GM19240 (cell line): Measurements from ENCODE around the gene PRRT2.
"Not testable (repeated sequence)": the region's sequence is repeated elsewhere in the genome, so short reads cannot be mapped to it uniquely, and the experiment has no call there.

ENCODE experiments used
- DNase-seq: peaks from one replicate; pipeline ENCODE4 v3.0.0; 2011; ENCODE audit warnings: low spot score; ENCODE audit not compliant: insufficient read length

Gene PRRT2

GRCh38 chr16:29811896-29812665 lies at the start of gene PRRT2:
TSS of gene PRRT2 (plus strand) at chr16:29812193. CDS start at chr16:29813055, 862 bp downstream.
- DNase-seq: no peak

DNA sequence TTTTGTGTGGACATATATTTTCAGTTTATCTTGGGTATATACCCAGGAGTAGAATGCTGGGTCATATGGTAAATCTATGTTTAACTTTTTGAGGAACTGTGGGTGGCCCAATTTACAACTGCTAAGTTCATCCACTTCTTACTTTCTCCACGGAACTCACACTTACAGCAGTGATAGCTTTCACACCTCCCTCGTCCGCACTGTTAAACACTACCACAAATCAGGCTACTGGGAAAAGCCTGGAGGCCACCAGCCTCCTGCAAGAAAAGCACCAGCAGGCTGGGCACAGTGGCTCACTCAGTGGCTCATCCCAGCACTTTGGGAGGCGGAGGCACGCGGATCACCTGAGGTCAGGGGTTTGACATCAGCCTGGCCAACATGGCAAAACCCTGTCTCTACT lies 48.7 kb upstream of the PRRT2 start:
- no peak for DNase-seq

DNA sequence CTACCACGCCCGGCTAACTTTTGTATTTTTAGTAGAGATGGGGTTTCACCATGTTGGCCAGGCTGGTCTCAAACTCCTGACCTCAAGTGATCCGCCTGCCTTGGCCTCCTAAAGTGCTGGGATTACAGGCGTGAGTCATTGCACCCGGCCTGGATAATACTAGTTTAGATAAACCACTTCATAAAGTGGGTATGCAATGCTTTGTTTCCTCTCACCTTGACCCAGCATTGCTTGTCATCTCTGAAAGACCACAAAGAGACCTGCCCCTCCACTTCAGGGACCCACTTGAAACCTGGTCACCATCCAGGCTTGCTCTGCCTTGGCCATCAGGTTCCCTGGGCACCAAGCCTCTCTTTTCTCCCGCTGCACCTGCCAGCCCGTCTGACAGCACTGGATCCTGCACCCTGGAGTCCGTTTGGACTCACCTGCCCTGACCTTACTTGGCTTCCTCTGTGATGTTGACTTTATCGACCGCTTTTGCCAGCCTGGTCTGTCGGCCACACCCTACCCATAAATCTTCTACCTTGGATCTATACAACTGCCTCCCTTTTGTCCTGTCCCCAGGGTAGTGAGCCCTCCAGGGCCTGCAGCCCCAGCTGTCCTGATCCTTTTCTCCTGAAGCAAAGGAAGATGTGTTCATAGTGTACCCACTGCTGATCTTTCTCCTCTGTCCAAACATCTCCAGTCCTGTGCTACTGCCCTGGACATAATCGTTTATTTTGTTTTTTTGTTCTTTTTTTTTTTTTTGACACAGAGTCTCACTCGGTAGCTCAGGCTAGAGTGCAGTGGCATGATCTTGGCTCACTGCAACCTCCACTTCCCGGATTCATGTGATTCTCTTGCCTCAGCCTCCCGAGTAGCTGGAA lies 46.6 kb upstream of the PRRT2 start:
- no peak for DNase-seq

DNA sequence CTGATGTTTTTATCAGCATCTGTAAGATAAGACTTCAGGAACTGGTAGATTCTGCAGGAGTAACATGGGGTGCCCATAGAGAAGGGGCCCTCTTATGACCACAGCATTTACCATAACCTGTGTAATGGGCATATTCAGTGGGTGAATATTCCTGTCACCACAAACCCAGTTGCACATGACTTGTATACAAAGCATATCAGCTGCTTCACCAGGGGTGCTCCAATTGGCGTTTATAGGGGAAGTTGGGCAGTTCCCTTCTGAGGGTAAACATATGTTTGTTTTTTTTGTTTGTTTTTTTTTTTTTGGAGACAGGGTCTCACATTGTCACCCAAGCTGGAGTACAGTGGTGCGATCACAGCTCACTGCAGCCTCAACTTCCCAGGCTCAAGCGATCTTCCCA lies 45.4 kb upstream of the PRRT2 start:
- DNase-seq: no peak

DNA sequence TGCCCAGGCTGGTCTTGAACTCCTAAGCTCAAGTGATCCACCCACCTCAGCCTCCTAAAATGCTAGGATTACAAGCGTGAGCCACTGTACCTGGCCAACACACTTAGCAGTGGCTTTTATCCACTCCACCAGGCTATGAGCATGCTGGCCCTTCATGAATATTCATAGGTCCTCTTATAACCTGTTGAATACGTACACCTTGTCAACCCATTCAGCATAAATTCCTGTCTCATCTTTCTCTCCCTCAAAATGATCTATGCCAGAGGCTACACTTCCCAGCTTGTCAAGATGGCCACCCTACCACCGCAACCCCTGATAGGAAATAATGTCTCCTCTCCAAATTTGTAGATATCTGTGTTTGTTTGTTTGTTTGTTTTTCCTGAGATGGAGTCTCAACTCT lies 44.9 kb upstream of the PRRT2 start:
- no peak for DNase-seq

- no peak for DNase-seq
These were observed 42.5 kb upstream of the PRRT2 start for GRCh38 chr16:29769507-29769906.

DNA sequence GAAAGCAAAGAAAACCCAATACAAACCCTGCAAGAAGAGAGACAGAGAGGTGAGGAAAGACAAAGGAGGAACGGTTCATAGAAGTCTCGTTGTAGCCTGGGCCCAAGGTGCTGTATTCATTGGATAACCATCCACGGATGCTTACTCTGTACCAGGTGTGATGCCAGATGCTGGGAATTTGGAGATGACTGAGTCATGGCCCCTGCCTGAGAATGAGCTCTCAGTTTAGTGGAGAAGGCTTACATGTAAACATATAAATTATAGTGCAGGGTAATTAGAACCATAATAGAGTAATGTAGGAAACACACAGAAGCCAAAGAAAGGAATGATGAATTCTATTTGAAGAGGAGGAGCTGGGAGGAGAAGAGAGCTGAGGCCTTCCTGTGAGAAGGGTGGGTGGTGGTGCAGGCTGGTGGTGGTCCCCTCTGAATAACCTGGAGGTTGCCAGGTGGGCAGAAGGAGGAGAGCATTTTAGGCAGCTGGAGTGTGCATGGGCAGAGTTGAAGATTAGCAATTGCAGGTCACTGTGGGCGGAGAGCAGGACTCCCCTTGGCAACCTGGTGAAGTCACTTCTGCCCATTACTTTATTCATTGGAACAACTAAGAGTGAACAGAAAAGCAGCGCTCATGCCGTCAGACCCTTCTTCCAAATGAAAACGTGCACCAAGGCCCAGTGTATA lies 41.6 kb upstream of the PRRT2 start:
- no peak for DNase-seq

GRCh38 chr16:29772330-29772729 lies 39.7 kb upstream of the PRRT2 start:
- DNase-seq: not testable (repeated sequence)

DNA sequence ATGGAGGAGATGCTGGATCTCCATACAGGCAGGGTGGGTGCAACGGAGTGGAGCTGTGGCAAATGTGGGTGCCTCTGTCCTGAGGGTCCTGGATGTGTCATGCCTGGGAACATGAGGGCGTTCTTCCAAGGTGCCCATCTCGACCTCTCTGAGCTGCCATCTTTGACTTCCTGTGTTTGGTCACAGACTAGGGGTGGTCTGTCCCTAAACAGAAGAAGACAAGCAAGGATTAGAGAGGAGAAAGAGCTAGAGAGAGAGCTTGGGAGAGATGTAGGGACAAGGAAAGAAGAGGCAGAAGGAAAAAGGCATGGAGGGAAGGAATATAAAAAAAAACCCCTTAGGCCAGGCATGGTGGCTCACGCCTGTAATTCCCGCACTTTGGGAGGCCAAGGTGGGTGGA lies 37.3 kb upstream of the PRRT2 start:
- DNase-seq: no peak

DNA sequence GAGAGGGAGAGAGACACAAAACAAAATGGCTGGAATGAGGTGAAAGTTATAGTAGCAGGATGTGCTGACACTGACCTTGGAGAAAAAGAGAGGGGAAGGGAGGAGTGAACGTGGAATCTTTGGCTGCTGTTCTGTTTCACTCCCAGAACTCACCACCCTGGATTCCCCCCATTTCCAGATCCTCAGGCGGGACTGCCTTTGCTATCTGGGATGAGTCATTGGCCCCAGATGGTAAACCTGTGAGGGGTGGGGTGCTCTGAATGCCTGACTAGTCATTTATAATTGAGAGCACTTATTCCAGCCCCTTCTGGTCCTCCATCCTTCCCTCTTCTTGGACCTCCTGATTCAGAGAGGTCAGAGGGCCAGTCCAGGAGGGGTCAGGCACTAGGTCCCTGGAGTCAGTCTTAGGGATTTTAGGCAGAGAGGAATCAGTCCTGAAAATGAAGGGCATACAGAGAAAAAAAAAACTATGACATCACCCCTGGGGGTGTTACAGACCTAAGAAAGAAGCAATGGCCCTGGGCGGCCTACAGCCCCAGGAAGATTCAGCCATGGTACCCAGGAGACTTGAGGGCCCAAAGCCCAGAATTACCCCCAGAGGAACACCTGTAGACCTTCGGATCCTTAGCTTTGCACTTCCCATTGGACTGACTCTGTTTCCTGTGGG lies 36.1 kb upstream of the PRRT2 start:
- DNase-seq: no peak

DNA sequence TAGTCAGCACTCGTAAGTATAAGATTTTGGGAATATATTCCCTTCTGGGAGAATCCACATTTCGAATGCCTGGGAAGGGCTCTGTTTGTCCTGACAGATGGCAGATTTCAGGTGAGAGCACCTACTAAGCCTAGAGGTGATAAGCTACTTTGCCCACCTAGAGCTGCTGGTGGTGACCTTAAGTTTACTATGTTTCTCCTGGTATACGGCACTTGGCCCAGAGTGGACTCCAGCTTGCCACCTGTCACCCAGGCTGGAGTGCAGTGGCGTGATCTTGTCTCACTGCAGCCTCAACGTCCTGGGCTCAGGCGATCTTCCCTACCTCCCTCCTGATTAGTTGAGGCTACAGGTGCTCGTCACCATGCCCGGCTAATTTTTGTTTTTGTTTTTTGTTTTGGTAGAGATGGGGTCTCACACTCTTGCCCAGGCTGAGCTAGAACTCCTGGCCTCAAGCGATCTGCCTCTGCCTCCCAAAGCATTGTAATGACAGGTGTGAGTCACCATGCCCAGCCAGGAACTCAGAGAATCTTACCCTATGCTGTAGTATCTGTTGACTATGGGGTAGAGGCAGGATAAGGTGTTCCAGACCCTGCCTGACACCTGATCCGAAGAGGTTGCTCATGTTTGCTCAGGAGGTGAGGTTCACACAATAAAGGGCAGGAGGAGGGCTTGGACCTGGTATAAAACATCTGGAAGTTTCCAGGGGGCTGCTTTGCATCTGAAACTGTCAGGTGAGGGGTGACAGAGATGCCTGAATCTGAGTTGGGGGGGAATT lies 34.2 kb upstream of the PRRT2 start, which contains the start of gene ZG16:
ZG16 (plus strand) TSS at position 681 of the 775 bp plus-strand sequence. CDS start 1,011 bp downstream, outside the sequence.
- DNase-seq: no peak

DNA sequence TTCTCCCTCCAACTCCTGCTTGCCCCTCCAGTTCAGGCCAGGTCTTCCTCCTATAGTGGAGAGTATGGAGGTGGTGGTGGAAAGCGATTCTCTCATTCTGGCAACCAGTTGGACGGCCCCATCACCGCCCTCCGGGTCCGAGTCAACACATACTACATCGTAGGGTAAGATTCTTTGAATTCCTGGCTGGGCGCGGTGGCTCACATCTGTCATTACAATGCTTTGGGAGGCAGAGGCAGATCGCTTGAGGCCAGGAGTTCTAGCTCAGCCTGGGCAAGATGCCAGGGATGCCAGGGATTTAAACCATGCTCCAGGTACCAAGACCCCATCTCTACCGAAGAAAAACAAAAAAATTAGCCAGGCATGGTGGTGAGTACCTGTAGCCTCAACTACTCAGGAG lies 32.5 kb upstream of the PRRT2 start:
- DNase-seq: no peak

DNA sequence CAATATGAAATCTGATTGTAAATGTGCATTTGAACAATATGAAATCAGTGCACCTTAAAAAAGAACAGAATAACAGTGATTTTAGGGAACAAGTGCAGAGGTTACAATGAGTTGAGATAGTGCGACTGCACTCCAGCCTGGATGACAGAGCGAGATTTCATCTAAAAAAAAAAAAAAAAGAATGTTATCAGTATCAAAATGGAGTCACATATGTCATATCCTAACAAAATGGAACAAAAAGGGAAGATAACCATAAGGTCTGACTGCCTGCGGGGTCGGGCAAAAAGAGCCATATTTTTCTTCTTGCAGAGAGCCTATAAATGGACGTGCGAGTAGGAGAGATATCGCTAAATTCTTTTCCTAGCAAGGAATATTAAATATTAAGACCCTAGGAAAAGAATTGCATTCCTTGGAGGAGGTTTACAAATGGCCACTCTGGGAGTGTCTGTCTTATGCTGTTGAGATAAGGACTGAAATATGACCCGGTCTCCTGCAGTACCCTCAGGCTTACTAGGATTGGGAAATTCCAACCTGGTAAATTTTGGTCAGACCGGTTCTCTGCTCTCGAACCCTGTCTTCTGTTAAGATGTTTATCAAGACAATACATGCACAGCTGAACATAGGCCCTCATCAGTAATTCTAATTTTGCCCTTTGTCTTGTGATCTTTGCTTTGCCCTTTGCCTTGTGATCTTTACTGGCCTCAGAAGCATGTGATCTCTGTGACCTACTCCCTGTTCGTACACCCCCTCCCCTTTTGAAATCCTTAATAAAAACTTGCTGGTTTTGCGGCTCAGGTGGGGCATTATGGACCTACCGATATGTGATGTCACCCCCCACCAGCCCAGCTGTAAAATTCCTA lies 28.7 kb upstream of the PRRT2 start:
- DNase-seq: not testable (repeated sequence)

- DNase-seq: no peak
These were observed 27.8 kb upstream of the PRRT2 start for GRCh38 chr16:29784157-29784556.

- no peak for DNase-seq
These were observed 27.0 kb upstream of the PRRT2 start for GRCh38 chr16:29784901-29785500.

- DNase-seq: not testable (repeated sequence)
These were observed 24.8 kb upstream of the PRRT2 start for GRCh38 chr16:29787155-29787554.

- DNase-seq: no peak
These were observed 22.2 kb upstream of the PRRT2 start for GRCh38 chr16:29789775-29790182.

DNA sequence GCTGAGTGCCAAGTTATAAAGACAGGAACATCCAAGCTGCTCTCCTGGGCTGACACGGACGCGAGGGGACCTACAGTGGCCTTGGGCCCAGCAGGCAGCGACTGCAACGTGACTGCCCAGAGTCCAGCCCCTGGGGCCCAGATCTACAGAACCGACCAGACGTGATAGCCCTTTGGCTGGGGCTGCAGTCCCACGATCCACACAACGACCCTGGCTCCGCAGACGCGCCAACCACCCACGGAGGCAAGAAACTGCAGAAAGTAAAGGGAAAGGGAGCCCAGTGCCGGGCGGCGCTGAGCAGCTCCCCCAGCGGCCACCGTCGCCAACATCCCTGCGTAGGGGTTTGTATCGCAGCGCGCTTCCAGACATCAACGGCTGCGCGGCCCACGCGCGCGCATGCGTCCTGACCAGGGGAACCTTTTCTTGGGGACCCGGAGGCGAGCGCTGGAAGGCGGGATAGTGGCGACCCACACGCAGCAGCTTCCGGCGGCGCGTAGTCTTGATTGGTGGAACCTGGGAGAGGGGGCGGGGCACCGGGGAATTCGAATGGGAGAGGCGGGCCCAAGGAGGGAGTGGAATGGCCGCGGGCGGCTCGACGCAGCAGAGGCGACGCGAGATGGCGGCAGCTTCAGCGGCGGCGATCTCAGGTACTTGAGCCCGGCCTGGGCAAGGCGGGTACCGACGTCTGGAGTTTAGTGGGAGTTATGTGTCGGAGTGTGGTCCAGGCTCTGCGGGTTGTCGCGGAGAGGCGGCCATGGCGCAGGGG lies 21.6 kb upstream of the PRRT2 start, which contains the start of gene KIF22:
KIF22 (plus strand) TSS at position 569 of the 766 bp plus-strand sequence; CDS start at position 578, 9 bp downstream.
- DNase-seq: peak; percentile 98
